NK-92 (cell line): ENCODE data around the gene TMEM175.
"Not testable (repeated sequence)": the region's sequence is repeated elsewhere in the genome, so short reads cannot be mapped to it uniquely, and the experiment has no call there.

Experiments
- DNase-seq: peaks from one replicate; lab custom pipeline; 2025; ENCODE audit not compliant: unreplicated experiment; lab: John Stamatoyannopoulos, UW

Gene TMEM175

DNA sequence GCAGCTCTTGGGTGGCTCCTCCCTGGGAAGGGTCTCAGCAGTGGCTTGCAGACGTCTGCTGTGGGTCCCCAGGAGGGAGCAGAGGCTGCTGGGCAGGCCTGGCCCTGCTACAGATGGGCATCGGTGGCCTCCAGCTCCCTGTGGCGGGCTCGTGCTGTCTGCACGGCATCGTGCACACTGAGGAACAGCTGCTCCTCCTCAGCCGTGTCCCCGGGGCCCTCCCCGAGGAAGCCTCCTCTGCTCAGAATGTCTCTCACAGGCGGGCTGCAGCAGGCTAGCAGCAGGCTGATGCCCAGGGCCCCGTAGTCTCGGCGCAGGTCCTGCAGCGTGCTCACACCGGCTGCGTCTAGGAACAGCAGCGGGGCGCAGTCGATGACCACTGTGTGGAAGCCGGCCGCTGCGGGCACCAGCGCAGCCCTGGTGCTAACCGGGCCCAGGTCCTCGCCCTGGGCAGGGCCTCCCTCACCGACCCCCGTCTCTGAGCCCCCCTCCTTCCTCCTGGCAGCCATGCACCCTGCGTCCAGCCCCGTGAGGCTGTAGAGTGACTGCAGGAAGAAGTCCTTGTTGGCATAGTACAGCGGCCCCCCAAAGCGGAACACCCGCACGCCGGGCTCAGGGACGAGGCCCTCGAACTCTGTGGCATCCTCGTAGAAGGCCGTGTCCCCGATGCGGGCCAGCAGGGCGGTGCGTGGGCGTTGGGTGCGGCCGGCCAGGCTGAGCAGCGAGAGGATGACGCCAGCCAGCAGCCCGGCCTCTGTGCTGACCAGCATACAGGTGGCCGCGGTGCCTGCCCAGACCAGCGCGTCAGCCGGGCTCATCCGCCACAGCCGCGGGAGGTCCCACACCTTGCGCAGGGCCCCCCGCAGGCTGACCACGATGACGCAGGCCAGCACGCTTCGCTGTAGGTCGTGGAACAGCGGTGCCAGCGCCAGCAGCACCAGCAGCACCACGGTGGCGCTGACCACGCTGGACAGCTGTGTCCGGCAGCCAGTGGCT is 56.8 kb downstream of the TMEM175 start:
- DNase-seq = no peak

DNA sequence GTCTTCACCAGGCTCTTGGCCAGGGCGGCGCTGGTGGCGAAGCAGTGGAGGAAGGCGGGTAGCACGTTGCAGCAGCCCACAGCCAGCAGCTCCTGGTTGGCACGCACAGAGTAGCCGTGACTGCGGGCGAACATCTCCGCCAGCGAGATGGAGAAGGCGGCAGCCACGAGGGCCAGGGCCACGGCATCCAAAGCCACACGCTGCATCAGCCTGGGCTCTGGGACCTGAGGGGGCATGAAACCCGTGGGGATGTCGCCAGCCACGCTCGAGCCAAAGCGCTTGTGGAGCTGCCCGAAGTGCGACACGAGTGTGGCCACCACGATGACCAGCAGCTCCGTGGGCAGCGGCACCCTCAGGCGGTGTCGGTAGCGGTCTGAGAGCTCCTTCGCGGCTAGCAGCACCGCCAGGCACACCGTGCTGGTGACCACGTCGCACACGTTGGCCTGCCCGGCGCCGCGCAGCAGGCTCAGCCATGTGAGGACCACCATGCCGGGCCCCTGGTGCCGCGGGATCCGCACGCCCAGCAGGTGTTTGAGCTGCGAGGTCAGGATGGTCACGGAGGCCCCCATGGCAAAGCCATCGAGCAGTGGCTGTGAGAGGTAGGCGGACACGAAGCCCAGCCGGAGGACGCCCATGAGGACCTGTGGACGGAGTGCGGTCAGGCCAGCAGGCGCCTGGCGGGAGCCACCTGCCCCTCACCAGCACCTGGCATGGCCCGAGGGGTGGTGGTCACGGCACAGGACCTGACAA is 57.6 kb downstream of the TMEM175 start:
- DNase-seq = no peak

DNA sequence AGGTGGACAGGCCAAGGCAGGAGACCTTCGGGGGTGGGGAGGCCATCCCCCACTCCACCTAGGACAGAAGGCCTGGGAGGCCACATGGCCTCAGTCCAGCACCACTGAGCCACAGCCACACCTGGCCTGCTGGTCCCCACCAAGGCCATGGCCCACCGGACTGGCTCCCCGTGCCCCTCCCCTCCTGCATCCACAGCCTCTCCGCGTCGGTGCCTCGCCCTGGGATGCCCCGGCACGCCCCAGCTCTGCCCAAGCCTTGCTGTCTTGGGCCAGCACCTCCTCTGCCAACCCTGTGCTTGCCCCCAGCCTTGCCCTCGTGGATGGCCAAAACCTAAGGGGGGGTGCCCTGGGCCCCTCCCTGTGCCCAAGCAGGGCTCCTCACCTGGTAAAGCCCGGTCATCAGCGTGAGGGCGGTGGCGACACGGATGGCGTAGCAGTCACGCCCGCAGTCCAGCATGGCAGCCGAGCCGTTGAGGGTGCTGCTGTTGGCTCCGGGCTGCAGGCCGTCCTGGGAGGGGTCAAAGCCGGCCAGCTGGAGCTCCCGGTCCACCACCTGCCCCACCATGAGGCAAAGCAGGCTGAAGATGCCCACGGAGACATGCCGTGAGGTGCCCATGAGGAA is 58.6 kb downstream of the TMEM175 start:
- DNase-seq = no peak

DNA sequence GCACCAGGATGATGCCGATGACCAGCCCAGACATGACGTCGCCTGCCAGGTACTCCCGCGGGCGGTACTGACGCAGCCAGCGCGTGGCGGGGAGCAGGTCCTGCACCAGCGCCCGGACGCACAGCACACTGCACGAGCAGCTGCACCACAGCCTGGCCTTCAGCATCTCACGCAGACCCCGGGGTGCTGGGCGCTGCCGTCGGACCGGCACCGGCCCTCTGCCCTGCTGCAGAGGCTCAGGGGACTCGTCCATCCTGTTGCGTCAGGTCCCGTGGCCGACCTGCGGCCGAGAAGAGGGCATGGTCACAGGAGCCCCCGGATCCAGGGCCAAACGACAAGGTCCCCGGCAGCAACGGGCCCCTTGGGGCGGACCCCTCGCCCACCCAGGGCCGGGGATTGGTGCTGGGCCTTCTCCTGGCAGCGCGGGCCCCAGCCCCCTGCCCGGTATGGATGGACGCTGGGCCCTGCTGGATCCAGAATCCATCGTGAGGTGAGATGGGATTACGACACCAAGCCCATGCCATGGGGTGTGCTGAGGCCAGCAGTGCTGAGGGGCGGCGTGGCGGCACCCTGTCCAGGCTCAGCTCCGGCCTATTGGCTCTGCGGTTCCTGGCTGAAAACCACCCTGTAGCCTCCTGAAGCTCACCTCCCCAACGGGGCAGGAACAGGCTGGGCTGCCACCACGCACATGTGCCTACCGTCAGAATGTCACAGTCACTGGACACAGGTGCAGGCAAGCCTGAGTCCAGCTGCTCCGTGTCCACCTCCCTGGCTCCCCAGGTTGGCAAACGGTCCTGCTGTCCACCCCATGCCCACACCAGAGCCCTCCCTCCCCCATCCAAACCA is 59.4 kb downstream of the TMEM175 start:
- DNase-seq = no peak

- DNase-seq = no peak
Measured at GRCh38 chr4:992297-993110, 60.2 kb downstream of the TMEM175 start.

- no peak for DNase-seq
Measured at GRCh38 chr4:993111-994029, 61.1 kb downstream of the TMEM175 start, which contains the start of gene SLC26A1. TSS of gene SLC26A1 (minus strand) at chr4:993404. CDS start at chr4:991703, 1,701 bp downstream.

GRCh38 chr4:995311-996026 is 63.2 kb downstream of the TMEM175 start:
- DNase-seq = no peak

- DNase-seq = no peak
Measured at GRCh38 chr4:996030-996996, 64.1 kb downstream of the TMEM175 start.

DNA sequence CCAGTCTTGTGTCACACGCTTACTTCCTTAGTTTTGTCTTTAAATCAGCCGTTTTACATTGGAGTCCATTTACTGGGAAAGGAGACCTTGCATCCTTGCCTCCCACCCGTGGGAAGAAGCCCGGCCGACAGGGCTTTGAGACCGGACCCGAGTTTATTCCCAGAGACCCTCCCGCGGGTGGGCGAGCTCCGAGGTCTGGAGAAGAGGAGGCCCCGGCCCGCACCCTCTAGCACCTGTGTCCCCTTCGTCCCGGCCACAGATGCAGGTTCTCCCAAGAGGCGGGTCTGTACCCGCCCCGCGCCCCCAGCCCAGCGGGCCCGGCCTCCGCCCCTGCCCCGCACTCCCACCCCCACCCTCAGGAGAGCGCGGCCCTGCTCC is 64.7 kb downstream of the TMEM175 start:
- no peak for DNase-seq

DNA sequence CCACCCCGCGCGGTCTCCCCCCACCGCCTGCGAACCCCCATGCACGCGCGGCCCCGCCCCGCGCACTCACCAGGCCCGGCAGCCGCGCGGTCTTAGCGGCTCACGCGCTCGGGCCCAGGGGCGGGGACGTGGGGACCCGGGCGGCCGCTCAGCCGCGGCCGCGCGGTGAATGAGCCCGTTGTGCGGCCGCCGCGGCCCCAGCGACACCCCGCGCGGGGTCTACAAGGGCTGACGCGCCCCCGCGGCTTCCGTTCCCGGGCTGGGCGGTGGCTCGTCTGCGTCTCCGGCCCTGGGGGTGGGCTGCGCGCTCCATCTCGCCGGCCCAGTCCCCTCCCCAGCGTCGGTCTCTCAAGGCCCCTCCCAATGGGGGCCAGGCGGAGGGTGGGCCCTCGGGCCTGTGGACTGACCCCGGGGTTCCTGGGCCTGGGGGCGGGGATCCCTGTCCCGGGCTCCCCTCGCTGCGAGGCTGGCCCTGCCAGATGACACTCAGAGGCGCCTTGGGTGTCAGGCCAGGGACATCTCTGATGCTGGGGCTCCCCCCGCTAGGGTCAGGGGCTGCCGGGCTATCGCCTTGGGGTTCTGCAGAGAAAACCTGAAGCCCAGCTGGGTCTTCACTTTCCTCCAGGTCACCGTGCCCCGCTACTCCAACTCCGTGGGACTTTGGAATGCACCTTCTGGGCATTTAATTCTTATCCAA is 65.3 kb downstream of the TMEM175 start:
- DNase-seq = no peak

GRCh38 chr4:998096-998691 is 65.9 kb downstream of the TMEM175 start:
- no peak for DNase-seq

DNA sequence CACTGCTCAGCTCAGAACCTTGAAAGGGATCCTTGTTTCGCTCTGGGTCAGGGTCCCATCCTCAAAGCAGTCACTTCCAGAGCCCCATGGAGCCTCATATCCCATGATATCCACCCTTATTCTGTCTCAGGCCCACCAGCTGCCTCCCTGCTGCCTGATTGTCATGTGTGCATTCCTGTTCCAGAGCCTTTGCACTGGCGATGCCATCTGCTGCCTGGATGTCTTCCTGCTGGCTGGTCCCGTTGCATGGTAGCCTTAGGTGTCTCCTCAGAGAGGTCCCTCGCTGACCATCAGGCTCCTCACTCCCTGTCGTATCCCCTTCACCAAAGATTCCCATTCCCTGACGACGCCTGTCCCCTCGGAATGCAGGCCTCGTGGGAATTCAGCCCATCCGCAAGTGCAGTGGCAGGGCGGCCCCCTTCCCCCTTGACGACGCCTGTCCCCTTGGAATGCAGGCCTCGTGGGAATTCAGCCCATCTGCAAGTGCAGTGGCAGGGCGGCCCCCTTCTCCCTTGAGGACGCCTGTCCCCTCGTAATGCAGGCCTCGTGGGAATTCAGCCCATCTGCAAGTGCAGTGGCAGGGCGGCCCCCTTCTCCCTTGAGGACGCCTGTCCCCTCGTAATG is 67.1 kb downstream of the TMEM175 start:
- DNase-seq = not testable (repeated sequence)

- DNase-seq = no peak
Measured at GRCh38 chr4:999882-1000425, 67.7 kb downstream of the TMEM175 start.

DNA sequence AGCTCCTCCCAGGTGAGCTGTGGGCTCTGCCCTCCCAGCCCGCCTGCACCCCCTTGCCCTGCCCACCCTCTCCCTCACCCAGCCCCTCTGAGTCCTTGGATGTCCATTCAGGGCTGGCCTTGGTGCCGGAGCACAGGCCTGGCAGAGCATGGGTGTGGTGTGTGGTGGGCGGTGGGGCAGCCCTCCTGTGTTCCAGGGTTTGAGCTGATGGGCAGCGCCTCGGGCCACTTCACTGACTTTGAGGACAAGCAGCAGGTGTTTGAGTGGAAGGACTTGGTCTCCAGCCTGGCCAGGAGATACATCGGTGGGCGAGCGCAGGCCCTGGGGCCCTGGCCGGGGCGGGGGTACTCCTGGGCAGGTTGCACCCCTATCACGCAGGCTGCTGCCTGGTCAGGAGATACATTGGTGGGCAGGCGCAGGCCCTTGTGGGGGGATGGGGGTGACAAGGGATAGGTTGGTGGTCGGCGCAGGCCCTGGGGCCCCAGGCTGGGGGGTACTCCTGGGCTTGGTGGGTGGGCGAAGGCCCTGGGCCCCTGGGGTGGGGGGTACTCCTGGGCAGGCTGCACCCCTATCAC is 68.5 kb downstream of the TMEM175 start:
- no peak for DNase-seq
